LNCAP (cell line): ENCODE results near the gene ARAF.

Experiments used
- CTCF ChIP-seq: fragments of 450-650 bp; IDR thresholded peaks from 2 replicates; pipeline ENCODE4 v1.5.1; 2017; ENCODE audit warnings: mild to moderate bottlenecking

ARAF gene

GRCh38 chrX:47560934-47561658 lies at the start of gene ARAF:
ARAF (plus strand) TSS chrX:47561205; CDS start chrX:47562968, 1,763 bp downstream.
- TF ChIP-seq CTCF, result no peak

- no peak for TF ChIP-seq CTCF
Measured at GRCh38 chrX:47514533-47515235, 46.3 kb upstream of the ARAF start.

- TF ChIP-seq CTCF, result no peak
Measured at GRCh38 chrX:47515941-47516665, 44.9 kb upstream of the ARAF start.

- TF ChIP-seq CTCF, result no peak
Measured at GRCh38 chrX:47518144-47518543, 42.9 kb upstream of the ARAF start.

- peak; percentile 60 for TF ChIP-seq CTCF
Measured at GRCh38 chrX:47523297-47523696, 37.7 kb upstream of the ARAF start.

GRCh38 chrX:47523713-47524166 lies 37.3 kb upstream of the ARAF start:
- no peak for TF ChIP-seq CTCF

- TF ChIP-seq CTCF, result no peak
Measured at GRCh38 chrX:47529548-47529947, 31.5 kb upstream of the ARAF start.
